Measurements from ENCODE around the gene RASGRP1.

The RASGRP1 gene

DNA sequence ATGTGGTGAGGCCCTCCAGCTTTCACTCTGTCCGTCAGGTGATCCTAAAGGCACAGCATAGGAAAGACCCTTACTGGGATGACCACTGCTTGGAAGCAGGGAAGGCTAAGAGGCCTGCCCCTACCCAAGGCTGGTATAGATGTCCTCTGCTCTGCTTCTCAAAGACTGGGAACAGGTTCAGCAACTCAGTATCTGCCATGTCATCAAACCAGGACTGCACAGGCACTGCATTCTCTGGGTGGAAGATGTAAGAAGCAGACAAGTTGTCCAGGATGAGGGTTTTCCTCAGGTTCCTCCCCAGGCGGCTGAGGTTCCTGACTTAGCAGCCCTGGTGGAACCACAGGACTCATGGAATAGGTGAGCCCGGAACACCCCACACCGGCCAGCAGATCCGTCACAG is 106.0 kb downstream of the RASGRP1 start:
- DNase-seq (ENCODE audit: low spot score): no peak

DNA sequence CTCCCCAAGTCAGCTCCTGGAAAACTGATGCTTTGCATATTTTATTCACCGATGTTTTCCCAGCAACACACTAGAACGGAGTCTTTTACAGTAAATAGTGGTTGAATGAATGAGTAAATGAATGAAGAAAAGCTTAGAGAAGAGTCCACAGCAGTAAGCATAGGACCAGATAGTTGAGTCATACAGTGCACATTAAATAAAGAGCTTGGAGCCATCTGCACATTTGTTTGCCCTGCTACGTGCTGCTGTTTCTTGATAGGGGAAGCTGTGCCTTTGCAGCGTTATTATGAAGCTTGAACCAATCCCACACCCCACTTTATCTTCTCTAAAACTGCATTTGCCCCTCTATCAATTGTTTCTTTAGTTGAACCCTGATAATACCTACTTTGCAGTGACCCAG is 109.5 kb downstream of the RASGRP1 start:
- DNase-seq (ENCODE audit: low spot score): no peak

DNA sequence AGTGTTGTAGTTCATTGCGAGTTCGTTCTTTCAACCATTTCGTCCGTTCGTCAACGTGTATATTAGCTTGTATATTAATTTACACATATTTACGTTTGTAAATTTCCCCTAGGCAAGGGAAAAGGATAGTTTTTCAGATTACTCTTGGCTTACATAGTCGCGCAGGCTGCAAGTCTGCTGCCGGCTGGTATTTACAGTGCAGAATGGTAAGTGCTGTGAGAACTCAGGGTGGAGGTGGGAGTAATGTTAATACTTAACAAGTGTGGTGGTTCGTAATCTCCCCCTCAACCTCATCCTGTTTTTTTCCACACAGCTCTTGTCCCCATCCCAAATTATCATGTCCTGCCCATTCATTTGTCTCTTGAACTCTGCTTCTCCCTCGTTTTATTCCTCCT is 109.9 kb downstream of the RASGRP1 start:
- DNase-seq (ENCODE audit: low spot score): no peak

DNA sequence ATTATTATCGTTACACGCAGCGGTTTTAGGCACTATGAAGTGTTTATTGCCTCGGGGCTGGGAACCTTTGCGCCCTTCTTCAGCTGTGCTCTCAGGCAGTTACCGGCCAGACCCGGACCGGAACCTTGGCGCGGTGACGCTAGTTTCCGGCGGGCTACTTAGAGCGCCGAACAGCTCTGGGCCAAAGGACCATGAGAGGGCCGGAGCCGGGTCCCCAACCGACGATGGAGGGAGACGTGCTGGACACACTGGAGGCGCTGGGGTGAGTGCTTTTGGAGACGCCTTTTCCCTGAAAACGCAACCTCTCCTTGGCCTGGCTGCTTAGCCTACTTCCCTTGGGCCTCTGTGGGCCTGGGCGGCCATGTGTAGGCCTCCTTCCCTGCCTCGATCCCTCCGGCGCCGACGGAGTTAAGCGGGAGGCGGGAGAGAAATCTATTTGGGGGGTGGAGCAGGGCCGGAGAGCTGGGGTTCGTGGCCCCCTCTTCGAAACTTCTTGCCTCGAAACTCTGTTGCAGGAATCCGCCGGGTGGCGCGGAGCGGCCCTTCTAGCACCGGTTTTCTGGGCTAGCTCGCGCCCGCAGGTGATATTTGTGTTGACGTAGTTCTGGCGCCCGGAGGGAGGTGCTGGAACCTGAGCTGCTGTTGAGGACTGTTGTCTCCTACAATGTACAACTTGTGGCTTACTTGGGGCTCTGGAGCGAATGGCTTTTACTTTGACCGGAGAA is 110.5 kb downstream of the RASGRP1 start, which contains the start of gene FAM98B:
Gene FAM98B, plus strand, starts transcription at position 157 of the 725 bp plus-strand sequence. Its CDS starts 35 bp downstream, at position 192.
- DNase-seq (ENCODE audit: low spot score): peak; percentile 86

DNA sequence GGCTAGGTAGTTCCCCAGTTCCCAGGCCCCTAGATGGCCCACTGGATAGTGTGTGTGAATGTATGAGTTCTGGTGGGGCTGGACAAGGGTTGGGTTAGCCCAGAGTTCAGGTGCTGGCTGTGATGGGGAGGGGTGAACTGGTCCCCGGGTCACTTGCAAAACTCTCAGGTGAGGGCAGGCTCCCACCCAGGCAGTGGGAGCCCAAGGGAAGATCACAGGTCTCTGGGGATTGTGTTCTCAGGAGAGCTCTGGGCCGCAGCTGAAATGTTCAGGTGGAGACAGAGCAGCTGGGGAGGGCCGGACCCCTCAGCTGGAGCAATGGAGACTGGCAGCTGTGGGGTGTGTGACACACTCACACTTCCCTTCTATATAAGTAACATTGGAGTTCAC is 123.5 kb downstream of the RASGRP1 start:
- no peak for DNase-seq (ENCODE audit: low spot score)

DNA sequence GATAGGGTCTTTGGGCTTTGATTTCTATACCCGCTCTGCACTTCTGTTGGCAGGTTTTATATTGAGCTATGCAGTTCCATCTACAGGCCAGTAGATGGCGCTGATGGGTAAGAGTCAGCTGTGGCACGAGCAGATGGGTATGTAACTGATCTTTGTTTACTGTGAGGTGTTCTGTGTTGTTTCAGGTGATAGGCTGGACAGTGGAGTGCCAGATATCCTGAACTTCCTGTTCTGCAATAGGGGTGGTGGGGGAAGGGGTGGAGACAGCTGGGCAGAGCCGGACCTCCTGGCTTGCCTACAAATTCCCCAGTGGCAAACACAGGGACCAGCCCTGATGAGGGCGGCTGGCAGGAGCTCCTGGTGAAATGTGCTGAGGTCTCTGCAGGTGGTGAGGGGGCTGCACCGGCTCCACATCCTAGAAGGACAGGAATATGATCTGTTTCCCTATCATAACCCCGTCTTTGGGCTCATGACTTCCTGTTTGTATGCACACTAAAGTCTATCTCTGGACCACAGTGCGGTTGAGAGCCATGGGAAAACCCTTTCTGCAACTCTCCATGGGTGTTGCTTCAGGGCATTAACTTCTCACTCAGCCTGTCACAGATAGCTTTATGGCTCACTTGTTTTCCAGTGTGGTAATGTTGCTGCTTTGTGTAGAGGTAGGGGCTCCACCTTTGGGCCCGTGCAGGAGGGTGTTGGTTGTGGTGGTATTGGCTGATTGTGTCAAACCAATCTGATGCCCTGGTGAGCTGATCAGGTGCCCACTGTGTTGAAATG is 124.1 kb downstream of the RASGRP1 start:
- peak; percentile 71 for DNase-seq (ENCODE audit: low spot score)

All from iPS-NIHi11 (cell line).